Measurements from ENCODE around the gene SIRT6.
"Not testable (repeated sequence)": the region's sequence is repeated elsewhere in the genome, so short reads cannot be mapped to it uniquely, and the experiment has no call there.

SIRT6 gene

DNA sequence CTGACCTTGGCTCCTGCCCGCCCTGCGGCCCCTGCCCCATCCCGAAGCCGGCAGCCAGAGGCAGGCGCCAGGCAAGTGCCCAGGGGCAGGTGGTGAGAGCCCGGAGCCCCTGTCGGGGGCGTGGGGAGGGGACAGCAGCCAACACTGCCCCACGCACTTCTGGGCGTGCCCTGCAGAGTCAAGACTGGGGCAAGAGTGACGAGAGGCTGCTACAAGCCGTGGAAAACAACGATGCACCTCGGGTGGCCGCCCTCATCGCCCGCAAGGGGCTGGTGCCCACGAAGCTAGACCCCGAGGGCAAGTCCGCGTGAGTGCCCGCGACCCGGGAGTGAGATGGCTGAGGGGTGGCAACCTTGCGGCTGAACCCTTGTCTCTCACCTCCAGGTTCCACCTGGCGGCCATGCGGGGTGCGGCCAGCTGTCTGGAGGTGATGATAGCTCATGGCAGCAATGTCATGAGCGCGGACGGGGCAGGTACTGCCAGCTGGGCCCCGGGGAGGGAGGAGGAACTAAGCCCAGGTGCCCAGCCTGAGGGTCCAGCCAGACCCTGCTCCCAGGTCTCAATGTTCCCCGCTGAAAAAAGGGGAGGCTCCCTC lies 17.4 kb upstream of the SIRT6 start:
- DNase-seq (ENCODE audit: low read depth) = no peak

DNA sequence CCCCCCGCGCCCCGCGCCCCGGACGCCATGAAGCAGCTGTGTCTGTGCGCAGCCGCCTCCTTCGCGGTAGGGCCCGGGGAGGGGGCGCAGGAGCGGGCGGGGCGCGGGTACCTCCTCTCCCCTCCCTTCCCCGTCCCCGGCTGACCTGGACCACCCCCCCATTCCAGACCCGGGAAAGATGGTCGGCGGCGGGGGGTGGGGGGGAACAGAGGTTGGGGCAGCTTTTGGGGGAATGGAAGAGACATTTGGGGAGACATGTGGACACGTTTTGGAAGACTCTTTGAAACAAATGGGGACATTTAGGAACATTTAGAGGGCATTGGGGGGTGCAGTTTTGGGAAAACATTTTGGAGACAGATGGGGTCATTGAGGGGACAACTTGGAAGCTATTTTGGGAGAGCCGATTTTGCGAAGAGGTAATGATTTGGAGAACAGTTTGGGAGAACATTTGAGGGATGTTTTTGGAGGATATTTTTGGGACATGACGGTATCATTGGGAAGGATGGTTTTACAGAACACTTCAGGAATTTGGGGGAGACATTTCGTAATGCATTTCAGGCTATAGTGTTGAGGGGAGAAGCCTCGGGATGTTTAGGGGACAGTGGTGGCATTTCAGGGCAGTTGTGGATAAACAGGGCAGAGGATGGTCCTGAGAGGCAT lies 16.2 kb upstream of the SIRT6 start:
- no peak for DNase-seq (ENCODE audit: low read depth)

DNA sequence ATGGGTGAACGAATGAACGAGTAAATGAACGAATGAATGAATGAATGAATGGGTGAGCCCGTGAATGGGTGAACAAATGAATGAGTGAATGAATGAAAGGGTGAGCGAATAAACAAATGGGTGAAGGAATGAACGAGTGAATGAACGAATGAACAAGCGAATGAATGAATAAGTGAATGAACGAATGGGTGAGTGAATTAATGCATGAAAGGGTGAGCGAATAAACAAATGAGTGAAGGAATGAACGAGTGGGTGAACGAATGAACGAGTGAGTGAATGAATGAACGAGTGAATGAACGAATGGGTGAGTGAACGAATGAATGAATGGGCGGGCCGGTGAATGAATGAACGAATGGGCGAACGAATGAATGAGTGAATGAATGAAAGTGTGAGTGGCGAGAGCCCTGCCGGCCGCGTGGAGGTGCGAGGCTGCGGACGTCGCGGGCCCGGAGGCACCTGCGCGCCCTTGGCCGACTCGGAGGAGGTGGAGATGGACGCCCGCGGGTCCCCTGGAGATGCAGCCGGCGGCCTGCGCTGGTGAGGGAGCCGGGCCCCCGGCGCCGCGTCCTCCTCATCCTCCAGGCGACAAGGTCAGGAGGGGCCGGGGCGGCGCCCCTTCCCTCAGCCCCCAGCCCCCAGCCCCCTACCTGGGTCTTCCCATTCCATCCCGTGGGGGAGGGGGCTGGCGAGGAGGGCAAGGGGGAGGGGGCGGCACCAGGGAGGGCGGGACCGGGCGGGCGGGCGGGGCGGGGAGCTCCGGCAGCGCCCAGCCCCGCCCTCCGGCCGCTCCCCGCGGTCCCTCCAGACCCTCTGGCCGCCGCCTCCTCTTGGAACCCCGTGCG lies 15.5 kb upstream of the SIRT6 start:
- DNase-seq (ENCODE audit: low read depth) = no peak

DNA sequence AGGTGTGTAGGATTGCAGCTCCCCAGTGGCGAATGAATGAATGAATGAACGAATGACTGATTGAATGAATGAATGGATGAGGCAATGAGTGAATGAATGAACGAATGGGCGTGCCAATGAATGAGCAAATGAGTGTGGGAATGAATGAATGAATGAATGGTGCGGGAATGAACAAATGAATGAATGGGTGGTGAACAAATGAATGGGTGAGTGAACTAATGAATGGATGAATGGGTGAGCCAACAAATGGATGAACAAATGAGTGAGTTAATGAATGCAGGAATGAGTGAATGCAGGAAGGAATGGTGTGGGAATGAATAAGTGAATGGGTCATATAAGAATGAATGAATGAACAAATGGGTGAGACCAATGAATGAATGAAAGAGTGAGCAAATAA lies 14.9 kb upstream of the SIRT6 start:
- no peak for DNase-seq (ENCODE audit: low read depth)

DNA sequence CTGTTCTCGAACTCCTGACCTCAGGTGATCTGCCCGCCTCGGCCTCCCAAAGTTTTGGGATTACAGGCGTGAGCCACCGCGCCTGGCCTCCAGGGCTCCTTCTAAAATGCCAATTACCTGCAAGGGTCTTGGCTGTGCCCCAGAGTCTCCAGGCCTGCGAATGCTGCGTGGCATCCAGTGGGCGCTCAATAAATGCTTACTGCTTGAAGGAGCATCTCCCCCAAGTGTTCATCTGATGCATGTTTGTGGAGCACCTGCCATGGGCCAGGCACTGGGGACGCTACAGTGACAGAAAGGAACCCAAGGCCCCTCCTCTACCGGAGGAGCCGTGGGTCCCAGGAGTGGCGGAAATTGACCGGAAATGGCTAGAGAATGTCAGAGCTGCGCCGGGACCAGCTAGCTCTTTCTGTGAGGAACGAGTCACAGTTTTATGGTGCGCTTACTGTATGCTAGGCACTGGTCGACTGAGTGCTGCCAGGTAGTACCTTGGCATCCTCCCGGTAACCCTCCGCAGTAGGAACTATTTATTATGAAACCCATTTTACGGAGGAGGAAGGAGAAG lies 14.3 kb upstream of the SIRT6 start:
- DNase-seq (ENCODE audit: low read depth) = no peak

DNA sequence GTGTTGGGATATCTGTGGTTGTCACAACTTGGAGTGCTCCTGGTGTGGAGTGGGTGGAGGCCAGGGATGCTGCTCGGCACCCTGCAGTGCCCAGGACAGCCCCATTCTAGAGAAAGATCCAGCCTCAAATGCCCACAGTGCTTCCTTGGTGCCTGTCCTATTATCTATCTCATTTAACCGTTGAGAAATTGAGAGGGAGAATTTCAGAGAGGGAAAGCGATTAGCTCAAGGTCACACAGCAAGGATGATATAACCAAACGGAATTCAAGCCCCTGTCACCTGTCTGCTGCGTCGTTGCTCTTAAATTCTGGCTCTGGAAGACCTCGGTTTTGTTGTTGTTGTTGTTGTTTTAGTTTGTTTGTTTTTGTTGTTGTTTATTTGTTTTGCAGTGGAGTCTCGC lies 13.6 kb upstream of the SIRT6 start:
- no peak for DNase-seq (ENCODE audit: low read depth)

DNA sequence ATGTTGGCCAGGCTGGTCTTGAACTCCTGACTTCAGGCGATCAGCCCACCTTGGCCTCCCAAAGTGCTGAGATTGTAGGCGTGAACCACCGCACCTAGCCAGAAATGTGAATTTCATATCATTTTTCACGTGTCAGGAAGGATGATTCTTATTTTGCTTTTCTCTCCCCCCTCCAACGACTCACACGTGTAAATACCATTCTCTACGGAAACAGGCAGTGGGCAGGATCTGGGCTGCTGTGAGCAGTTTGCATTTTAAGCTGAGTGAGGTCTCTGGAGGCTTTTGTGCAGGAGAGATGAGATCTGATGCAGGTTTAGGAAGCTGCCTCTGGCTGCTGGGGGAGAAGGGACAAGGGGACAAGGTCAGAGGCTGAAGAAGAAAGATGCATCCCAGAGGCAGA lies 12.0 kb upstream of the SIRT6 start:
- DNase-seq (ENCODE audit: low read depth) = no peak

DNA sequence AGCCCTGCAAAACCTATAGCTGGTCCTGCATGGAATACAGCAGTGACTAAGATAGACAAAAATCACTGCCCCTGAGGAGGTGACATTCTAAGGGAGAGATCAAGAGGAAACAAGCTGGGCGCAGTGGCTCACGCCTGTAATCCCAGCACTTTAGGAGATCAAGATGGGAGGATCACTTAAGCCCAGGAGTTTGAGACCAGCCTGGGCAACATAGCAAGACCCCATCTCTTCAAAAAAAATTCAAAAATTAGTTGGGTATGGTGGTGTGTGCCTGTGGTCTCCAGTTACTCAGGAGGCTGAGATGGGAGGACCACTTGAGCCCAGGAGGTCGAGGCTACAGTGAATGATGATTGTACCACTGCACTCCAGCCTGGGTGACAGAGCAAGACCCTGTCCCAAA lies 10.2 kb upstream of the SIRT6 start:
- DNase-seq (ENCODE audit: low read depth) = not testable (repeated sequence)

DNA sequence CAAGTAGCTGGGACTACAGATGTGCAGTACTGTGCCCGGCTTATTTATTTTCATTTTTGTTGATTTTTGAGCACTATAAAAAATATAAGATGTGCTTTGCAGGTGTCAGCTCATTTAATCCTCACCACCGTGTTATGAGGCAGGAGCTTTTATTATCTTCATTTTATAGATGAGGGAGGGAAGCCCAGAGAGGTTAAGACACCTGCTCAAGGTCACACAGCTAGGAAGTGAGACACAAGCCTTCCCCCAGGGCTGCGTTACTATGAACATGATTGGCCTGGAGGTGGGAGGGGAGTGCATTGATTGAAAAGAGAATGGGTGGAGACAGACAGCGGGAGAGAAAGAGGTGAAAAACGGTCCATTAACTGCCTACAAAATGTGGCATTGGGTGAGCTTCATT lies 7.3 kb upstream of the SIRT6 start:
- no peak for DNase-seq (ENCODE audit: low read depth)

DNA sequence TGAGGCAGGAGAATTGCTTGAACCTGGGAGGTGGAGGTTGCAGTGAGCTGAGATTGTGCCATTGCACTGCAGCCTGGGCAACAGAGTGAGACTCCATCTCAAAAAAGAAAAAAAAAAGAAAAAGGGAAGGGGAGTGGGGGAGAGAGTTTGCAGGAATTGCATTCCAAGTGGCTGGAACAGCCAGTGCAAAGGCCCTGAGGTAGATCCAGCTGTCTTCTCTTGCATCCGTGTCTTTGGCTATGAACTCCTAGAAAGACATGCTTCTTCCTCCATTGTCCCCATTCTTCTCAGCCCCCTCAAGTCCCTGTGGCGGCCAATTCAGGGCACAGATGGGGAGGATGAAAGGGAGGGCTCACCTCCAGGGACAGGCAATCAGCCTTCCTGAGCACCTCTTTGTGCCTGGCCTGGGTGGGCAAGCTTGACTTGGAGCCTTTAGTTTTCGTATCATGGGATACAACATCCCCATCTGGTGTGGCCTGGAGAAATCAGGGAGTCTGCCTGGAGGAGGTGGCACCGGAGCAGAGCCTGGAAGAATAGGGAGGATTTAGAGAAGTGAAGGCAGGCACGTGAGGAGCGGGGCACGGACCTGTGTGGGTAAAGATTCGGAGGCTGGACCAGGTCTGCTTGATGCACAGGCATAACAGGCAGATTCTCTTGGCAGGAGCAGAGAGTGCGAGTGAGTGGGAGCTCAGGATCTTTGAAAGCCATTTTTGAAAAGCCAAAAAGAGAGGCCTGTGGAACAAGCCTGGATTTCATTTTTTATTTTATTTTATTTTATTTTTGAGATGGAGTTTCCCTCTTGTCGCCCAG lies 5.2 kb upstream of the SIRT6 start:
- no peak for DNase-seq (ENCODE audit: low read depth)

DNA sequence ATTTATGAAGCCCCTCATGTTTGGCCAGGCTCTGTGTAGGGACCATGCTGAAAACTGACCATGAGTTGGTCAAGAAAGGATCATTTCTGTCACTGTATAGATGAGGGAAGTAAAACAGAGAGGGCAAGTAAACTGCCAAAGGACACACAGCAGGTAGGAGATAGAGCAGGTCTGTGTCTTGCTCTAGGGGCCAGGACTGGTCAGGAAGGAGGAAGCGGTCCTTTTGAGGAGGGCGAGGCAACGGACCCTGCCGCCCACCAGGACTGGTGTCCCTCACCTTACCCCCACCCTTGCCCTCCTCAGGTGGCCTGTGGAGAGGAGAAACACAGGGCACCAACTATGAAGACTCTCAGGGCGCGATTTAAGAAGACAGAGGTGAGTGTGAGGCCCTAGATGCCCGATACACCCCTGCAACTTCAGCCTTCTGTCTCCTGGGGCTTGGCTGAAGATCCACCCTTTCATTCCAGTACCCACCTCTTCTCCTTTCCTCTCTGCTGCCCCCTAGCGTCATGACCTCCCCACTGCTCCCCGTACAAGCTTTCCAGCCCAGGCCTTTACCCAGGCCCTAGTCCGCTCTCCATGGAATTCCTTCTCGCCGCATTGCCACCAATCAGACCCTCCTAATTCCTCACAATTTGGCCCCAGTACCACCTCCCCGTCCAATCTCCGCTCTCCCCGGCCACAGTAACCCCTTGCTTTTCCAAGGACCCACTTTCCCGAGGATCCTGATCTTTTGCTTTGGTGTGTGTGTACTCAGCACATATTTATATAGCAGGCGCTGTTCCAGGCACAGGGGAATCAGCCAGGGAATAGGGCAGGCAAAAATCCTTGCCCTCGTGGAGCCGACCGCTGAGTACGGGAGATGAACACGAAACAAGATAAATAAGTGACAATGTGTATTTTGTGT lies 4.0 kb upstream of the SIRT6 start:
- DNase-seq (ENCODE audit: low read depth) = peak; percentile 72

DNA sequence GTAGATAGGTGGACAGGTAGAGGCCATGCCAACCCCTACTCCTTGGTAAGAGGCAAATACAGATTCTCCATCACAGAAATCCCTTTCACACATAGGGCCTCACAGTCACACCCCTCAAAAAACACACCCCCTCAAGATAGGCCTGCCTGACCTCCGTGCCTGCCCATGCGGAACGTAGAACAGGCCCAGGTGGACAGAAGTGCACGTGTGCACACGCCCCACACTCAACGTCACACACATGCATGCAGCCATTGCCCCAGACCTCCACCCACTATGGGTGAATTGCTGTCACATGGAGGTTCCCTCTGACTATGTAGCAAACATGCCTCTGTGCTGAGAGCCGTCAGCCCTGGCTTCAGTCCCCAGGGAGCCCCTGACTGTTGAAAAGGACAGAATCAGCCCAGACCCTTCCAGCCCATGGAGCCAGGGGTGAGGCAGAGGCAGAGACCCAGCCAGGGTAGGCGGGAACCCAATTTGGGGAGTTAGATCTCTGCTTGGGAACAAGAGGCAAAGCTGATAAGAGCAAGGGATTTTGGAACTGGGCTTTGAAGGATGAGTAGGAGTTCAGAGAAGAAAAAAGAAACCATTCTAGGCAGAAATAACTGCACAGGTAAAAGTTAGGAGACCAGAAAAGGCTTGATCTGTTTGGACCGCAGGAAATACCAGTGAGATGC lies 3.2 kb upstream of the SIRT6 start:
- DNase-seq (ENCODE audit: low read depth) = no peak

DNA sequence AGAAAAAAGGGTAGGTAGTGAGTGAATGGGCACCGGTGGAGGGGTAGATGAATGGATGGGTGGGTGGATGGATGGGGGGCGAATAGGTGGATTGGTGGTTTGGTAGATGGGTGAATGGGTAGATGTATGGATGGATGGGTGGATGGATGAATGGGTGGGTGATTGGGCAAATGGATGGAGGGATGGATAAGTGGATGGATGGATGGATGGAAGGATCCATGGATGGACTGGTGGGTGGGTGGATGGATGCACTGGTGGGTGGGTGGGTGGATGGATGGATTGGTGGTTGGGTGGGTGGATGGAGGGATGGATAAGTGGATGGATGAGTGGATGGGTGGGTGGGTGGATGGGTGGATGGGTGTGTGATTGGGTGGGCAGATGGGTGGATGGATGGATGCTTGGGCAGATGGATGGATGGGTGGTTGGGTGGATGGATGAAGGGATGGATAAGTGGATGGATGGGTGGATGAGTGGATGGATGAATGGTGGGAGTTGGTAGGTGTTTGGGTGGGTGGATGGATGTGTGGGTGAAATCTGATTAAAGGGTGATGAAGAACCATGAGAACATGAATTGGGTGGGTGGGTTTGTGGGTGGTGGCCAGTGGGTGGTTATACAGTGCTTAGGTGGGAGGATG lies 2.5 kb upstream of the SIRT6 start:
- no peak for DNase-seq (ENCODE audit: low read depth)

DNA sequence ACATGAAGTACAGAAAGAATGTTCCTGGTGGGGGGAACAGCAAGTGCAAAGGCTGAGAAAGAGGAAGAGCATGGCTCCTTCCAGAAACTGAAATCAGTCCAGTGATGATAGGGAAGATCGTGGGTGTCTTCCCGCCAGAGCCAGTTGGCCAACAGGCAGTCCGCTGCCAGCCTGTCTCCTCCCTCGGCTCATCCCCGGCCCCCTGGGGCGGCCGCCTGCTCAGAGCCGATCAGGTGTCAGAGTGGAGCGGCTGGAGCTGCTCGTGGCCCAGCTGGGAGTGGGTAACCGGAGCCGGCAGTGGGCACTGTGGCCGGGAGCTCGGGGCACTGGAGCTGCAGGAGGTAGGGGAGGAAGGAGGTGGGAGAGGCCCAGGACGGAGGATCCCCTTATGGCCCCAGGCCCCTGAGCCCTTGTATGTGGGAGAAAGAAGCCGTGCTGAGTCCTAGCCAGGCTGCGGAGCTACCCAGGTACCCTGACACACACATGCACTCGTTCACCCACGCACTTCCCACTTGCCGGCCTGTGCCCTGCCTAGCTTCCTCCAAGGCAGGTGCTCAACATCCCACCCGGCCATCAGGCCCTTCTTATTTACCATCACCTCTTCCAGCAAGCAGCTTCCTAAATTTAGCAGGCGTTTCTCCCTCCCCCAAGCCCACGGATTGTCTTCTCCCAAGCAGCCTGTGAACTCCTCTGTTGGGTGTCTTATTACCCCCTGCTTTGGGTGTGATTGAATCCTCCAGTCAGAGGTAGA lies 1.8 kb upstream of the SIRT6 start:
- DNase-seq (ENCODE audit: low read depth) = no peak

DNA sequence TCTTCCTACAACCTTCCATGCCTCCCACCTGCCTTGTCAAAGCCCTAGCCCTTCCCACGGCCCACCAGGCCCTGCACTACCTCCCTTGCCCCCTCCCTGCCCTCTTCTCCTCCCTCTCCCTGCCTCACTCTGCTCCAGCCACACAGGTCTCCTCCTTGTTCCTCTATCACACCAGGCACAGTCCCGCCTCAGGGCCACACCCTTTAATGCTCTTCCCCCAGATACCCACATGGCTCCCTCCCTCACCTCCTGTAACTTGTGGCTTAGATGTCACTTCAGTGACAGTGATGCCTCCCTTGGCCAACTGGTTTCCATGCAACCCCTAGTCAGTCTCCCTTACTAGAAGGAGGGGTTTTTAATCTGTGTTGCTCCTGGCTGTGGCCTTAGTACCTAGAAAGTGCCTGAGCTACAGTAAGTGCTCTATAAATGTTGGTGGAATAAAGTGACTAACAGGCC lies 1.3 kb downstream of the SIRT6 start:
- no peak for DNase-seq (ENCODE audit: low read depth)

DNA sequence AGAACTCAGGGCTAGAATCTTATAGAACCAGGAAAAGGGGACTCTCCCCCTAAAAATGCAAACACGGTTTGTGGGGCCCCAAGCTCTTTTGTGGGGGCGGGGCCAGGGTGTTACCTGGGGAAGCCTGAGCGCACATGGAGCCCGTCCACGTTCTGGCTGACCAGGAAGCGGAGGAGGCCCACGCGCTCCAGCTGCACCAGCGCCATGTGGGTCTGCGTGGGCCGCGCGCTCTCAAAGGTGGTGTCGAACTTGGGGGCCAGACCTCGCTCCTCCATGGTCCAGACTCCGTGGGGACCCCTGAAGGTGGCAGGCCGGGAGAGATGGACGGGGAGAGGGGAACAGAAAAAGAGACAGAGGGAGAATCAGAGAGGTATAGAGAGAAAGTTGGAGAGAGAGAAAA lies 3.4 kb downstream of the SIRT6 start:
- DNase-seq (ENCODE audit: low read depth) = no peak

DNA sequence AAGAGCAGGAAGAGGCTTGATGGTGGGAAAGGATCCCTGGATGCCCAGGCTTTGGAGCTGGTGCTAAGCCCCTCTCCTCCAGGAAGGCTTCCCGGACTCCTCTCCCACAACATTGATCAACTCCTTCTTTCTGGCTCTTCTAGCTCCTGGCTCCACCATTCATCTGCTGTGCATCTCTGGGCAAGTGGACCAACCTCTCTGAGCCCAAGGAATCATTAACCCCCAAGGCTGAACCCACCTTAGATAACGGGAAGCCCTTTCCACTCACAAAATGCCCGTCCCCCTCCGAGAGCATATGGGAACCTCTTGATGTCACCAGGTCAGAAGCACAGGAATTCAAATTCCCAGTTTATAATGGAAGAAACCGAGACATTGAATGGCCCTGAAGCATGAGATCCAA lies 5.2 kb downstream of the SIRT6 start:
- DNase-seq (ENCODE audit: low read depth) = no peak

DNA sequence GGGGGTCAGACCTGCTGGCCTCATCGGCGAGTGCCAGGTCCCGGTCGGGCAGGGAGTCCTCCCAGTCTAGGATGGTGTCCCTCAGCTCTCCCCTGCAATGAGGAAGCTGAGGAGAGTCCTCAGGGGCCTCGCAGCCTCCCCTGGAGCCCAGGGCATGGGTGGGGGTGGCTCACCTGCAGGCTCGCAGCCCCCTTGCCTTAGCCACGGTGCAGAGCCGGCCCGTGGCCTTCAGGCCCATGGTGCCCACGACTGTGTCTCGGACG lies 6.8 kb downstream of the SIRT6 start:
- DNase-seq (ENCODE audit: low read depth) = no peak

DNA sequence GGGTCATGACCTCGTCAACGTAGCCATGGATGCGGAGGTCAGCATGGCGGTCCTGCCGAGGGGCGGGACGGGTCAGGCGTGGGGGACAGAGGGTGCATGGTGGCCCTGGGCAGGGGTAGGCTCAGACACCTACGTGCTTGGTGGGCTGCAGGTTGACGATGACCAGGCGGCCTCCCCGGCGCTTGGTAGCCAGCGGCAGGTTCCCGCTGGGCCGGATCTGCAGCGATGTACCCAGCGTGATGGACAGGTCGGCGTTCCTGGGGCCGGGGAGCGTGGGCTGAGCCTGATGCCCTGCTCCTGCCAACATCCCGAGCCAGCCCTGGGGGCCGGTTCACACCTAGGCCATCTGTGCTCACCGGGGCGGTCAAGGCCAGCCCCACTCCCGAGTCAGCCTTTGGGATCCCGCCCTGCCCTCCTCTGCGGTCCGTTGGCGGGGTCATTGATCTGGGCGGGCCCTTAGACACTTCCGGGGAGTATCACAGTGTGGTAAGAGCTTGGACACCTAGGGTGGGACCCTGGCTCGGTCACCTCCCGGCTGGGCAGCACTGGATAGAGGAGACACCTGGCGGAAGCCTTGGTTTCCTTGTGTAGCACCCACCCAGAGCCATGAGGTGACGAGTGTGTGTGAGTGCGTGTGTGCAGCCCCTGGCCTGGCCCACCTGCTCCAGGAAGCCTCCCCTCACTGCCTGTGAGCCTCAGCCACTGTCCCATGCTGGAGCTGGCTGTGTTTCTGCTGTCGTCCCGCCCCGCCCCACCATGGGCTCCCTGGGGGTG lies 7.3 kb downstream of the SIRT6 start:
- no peak for DNase-seq (ENCODE audit: low read depth)

Data from activated T-cell treated with anti-CD3 and anti-CD28 coated beads for 24 hours (primary cell).